NCI-H2227 (cell line): Measurements from ENCODE around the gene SPTBN4.
"Not testable (repeated sequence)": the region's sequence is repeated elsewhere in the genome, so short reads cannot be mapped to it uniquely, and the experiment has no call there.

Source experiments
- DNase-seq: peaks from one replicate; lab custom pipeline; 2025; ENCODE audit not compliant: unreplicated experiment; lab: John Stamatoyannopoulos, UW

Gene SPTBN4

GRCh38 chr19:40585241-40585981 lies 118.6 kb downstream of the SPTBN4 start:
- no peak for DNase-seq

- DNase-seq: no peak
Measured at GRCh38 chr19:40585982-40586422, 119.2 kb downstream of the SPTBN4 start.

GRCh38 chr19:40586611-40587010 lies 119.8 kb downstream of the SPTBN4 start:
- DNase-seq: no peak

GRCh38 chr19:40588110-40588854 lies 121.5 kb downstream of the SPTBN4 start:
- no peak for DNase-seq

GRCh38 chr19:40588926-40589569 lies 122.2 kb downstream of the SPTBN4 start:
- no peak for DNase-seq

- no peak for DNase-seq
Measured at GRCh38 chr19:40589591-40590429, 123.0 kb downstream of the SPTBN4 start.

GRCh38 chr19:40590464-40591265 lies 123.9 kb downstream of the SPTBN4 start:
- DNase-seq: no peak

GRCh38 chr19:40591724-40592123 lies 124.9 kb downstream of the SPTBN4 start:
- DNase-seq: not testable (repeated sequence)

- peak; percentile 90 for DNase-seq
Measured at GRCh38 chr19:40592170-40592569, 125.4 kb downstream of the SPTBN4 start.

- DNase-seq: peak; percentile 90
Measured at GRCh38 chr19:40594255-40594654, 127.5 kb downstream of the SPTBN4 start.

- DNase-seq: peak; percentile 84
Measured at GRCh38 chr19:40594657-40595091, 127.9 kb downstream of the SPTBN4 start.

GRCh38 chr19:40596608-40597328 lies 130.0 kb downstream of the SPTBN4 start:
- DNase-seq: peak; percentile 86

GRCh38 chr19:40597329-40597838 lies 130.6 kb downstream of the SPTBN4 start:
- DNase-seq: no peak

- peak; percentile 99 for DNase-seq
Measured at GRCh38 chr19:40598121-40598917, 131.5 kb downstream of the SPTBN4 start.

GRCh38 chr19:40598918-40599307 lies 132.1 kb downstream of the SPTBN4 start:
- no peak for DNase-seq

- DNase-seq: no peak
Measured at GRCh38 chr19:40599331-40599901, 132.6 kb downstream of the SPTBN4 start.

- DNase-seq: no peak
Measured at GRCh38 chr19:40599902-40600569, 133.2 kb downstream of the SPTBN4 start.
